Neuron (in vitro differentiated cells): ENCODE results near the gene IQCB1.
"Not testable (repeated sequence)": the region's sequence is repeated elsewhere in the genome, so short reads cannot be mapped to it uniquely, and the experiment has no call there.

Experiments
- H2AFZ ChIP-seq: one replicate; pipeline ENCODE4 v1.6.1; 2013; ENCODE audit warnings: low read depth, mild to moderate bottlenecking, inconsistent platforms, low read length, moderate library complexity
- H3K27me3 ChIP-seq: one replicate; pipeline ENCODE4 v1.6.1; 2013; ENCODE audit warnings: low read length; ENCODE audit not compliant: insufficient read depth
- H3K36me3 ChIP-seq: one replicate; pipeline ENCODE4 v1.6.1; 2013; ENCODE audit warnings: low read length; ENCODE audit not compliant: insufficient read depth
- H3K4me1 ChIP-seq: one replicate; pipeline ENCODE4 v1.6.1; 2013; ENCODE audit warnings: low read length; ENCODE audit not compliant: insufficient read depth
- H3K4me3 ChIP-seq: 2 replicates; pipeline ENCODE4 v1.5.1; 2013; ENCODE audit warnings: mild to moderate bottlenecking, low read length, moderate library complexity
- H3K9me3 ChIP-seq: one replicate; pipeline ENCODE4 v1.6.1; 2013; ENCODE audit warnings: low read length

Gene IQCB1

DNA sequence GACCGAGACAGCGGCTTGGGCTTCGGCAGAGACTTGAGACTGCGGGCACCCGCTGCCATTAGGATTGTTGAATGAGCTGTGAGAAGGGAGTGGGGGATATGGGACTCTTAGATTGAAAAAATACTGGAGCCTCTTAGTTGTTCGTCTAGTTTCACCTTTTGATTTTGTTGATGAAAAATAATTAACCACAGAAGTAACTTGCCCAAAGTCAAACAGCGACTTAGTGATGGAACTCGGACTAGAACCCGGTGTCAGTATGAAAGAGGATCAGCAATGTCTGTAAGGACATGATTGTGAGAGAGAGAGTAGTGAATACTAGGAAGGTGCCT, 84.8 kb downstream of the IQCB1 start:
- peak overlapping the region; percentile 22 for H2AFZ ChIP-seq
- H3K4me1 ChIP-seq = peaks cover 17% of the 10 kb centered on the region
- no peaks in the 10 kb centered on the region for H3K27me3 ChIP-seq

DNA sequence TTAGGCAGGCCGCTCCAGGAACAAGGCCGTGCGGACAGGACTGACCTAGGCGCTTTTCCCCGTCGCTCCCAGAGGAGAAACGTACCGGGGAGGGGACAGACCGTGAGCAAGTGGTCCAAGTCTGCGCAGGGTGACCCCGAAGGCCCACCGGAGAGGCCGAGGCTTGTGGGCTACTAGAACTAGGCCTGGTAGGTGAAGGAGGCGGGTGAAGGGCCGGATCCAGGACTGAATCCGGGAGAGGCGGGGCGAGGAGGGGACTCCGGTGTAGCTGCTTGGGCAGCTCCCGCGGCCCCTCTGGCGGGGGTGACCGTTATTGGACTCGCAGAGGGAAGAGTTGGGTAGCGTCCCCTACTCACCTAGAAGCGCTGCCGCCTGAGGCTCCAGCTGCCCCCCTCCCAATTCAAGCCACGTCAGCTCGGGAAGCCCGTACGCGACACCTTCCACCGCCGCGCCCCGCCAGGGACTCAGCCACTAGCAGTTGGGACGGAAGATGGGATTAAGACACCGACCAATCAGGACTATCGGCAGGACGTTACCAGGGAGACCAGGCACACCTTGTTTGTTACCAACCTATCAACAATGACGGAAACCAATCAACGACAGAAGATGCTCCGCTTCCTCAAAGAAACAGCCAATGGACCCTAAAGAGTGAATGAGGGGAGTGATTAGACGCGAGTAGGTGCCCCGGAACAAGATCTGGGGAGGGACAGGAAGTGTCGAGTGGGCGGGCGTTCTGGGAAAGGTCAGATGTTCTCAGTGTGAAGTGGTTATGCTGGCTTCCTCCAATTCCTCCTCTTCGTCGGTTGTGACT, 85.4 kb downstream of the IQCB1 start, which contains the start of gene GOLGB1:
Gene GOLGB1, minus strand, starts transcription at position 466 of the 811 bp plus-strand sequence. CDS start 18,770 bp downstream, outside the sequence.
- no peaks in the 10 kb centered on the region for H3K27me3 ChIP-seq
- H3K4me1 ChIP-seq = peaks cover 17% of the 10 kb centered on the region
- no peaks in the 10 kb centered on the region for H3K9me3 ChIP-seq
- H3K36me3 ChIP-seq = no peaks in the 10 kb centered on the region
- peak within 1 kb of the TSS; percentile 81 for H3K4me3 ChIP-seq
- peak within 1 kb of the TSS; percentile 22 for H2AFZ ChIP-seq

More for the DNA sequence above, 84.8 kb downstream of the IQCB1 start:
- Histone ChIP-seq H3K36me3 (no peaks in the 10 kb centered on the region), H3K4me3 (peak overlapping the region; percentile 81), H3K9me3 (no peaks in the 10 kb centered on the region)

DNA sequence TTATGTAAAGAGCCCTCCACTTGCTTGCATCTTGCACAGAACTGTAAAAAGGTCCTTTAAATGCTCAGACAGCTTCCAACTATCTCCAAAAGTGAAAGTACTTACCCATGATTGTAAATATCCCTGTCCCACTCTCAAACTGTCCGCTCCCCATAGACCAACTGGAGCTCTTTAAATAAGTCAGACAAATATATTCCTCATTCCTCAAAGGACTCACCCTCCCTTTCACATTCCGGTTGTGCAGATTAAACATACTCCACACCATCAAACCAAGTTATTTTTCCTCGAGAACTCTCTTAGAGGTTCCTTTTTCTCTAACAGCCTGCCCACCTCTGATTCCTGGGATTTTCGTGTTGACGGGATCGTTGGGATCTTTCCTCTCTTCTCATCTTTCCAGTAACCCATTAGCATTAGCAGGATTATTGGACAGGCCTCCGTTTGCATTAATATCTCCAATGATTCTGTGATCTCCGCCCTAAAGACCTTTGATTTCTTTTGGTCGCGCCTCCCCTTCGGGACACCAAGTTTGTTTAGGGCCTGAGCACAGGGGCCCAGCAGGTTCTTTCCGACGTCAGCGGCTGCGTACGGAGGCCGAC, 86.1 kb downstream of the IQCB1 start:
- no peaks in the 10 kb centered on the region for H3K27me3 ChIP-seq
- peak overlapping the region; percentile 81 for H3K4me3 ChIP-seq
- H2AFZ ChIP-seq = no peak overlapping the region
- no peaks in the 10 kb centered on the region for H3K9me3 ChIP-seq
- peaks cover 17% of the 10 kb centered on the region for H3K4me1 ChIP-seq
- H3K36me3 ChIP-seq = no peaks in the 10 kb centered on the region

DNA sequence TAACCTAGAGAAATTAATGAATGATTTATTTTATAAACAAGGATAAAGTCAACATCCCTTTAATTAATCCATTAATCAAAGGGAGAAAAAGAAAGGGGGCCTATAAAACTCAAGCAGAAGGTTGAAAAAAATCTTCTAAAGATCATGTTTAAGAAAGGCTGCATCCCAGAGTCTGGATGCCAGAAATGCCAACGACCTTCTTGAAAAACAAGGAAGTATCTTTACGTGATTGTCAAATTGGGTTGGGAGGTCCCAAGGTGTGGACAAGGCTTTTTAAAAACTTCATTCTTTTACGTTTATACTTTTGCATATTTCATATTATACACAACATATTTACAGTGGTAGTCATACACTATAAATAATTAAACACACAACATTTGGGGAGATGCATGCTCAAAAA, 86.9 kb downstream of the IQCB1 start:
- H3K36me3 ChIP-seq = no peaks in the 10 kb centered on the region
- H2AFZ ChIP-seq = no peak overlapping the region
- no peaks in the 10 kb centered on the region for H3K9me3 ChIP-seq
- peak overlapping the region; percentile 81 for H3K4me3 ChIP-seq
- H3K27me3 ChIP-seq = no peaks in the 10 kb centered on the region
- peaks cover 17% of the 10 kb centered on the region for H3K4me1 ChIP-seq

DNA sequence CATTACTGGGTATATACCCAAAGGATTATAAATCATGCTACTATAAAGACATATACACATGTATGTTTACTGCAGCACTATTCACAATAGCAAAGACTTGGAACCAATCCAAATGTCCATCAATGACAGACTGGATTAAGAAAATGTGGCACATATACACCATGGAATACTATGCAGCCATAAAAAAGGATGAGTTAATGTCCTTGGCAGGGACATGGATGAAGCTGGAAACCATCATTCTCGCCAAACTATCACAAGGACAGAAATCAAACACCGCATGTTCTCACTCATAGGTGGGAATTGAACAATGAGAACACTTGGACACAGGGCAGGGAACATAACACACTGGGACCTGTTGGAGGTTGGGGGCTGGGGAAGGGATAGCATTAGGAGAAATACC, 91.8 kb downstream of the IQCB1 start:
- not testable (repeated sequence) for H3K36me3 ChIP-seq, H2AFZ ChIP-seq, H3K27me3 ChIP-seq, H3K4me3 ChIP-seq, H3K4me1 ChIP-seq, H3K9me3 ChIP-seq

DNA sequence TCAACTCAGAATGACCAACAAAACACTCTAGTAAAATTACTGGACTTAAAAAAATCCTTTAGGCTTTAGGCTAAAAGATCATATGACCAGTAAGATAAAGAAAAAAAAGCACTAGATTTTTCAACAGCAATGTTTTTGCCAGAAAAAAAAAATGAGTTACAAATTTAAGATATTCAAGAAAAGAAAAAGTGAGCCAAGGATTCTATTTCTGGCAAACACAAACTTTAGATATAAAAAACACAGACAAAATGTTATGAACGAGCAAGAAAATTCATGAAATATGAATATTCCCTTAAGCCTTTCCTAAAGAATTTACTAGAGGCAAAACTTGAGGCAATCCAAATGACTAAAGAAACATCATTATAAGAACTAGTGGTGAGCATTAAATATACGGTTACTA, 94.0 kb downstream of the IQCB1 start:
- Histone ChIP-seq H3K4me1 (no peaks in the 10 kb centered on the region), H2AFZ (no peak overlapping the region), H3K27me3 (no peaks in the 10 kb centered on the region), H3K4me3 (no peak overlapping the region), H3K9me3 (no peaks in the 10 kb centered on the region), H3K36me3 (no peaks in the 10 kb centered on the region)

DNA sequence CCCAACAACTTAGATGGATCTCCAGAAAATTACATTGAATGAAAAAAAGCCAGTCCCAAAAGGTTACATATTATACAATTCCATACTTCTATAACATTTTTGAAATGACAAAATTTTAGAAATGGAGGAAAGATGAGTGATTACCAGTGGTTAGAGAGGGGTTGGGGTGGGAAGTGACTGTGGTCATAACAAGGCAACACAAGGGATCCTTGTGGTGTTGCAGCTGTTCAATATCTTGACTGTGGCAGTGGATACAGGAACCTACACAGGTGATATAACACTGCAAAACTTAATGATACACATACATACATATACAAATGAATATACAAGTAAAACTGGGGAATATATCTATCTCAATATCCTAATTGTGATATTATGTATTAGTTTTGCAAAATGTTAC, 95.0 kb downstream of the IQCB1 start:
- H2AFZ ChIP-seq = no peak overlapping the region
- H3K4me3 ChIP-seq = no peak overlapping the region
- no peaks in the 10 kb centered on the region for H3K36me3 ChIP-seq
- H3K9me3 ChIP-seq = no peaks in the 10 kb centered on the region
- H3K27me3 ChIP-seq = no peaks in the 10 kb centered on the region
- H3K4me1 ChIP-seq = no peaks in the 10 kb centered on the region

DNA sequence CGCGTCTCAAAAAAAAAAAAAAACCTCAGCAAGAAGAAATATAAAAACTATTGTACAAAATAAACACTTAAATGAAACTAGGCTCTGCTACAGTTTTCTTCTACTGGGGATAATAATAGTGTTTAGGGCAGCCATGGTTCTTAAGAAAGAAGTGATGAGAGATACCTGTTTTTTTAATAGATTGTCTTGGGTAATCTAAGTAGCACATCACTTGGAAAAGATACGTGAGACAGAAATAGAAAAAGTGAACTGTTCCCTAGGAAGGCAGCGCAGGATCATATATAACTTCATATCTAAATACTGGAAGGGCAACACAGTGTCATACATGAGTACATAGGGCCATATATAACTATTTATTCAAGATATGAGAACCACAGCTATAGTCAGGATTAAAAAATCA, 97.2 kb downstream of the IQCB1 start:
- Histone ChIP-seq H2AFZ (no peak overlapping the region), H3K9me3 (no peaks in the 10 kb centered on the region), H3K4me1 (no peaks in the 10 kb centered on the region), H3K27me3 (no peaks in the 10 kb centered on the region), H3K4me3 (no peak overlapping the region), H3K36me3 (no peaks in the 10 kb centered on the region)

DNA sequence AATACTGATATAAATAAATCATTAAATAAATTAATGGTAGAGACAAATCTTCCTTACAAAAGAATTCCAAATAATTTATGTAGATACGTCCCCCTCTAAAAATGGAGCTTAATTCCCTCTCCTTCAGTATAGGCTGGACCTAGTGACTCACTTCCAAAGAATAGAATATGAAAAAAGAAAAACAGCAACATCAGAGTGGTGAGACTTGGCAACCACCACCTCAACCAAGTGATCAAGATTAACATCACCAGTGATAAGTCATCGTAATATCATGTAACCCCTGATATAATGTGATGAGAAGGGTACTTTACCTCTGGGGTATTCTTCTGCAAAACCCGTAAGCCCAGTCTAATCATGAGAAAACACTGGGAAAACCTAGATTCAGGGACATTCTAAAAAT, 98.7 kb downstream of the IQCB1 start:
- Histone ChIP-seq H3K9me3 (no peaks in the 10 kb centered on the region), H3K4me1 (peaks cover 9% of the 10 kb centered on the region), H2AFZ (no peak overlapping the region), H3K36me3 (no peaks in the 10 kb centered on the region), H3K4me3 (no peak overlapping the region), H3K27me3 (no peaks in the 10 kb centered on the region)

DNA sequence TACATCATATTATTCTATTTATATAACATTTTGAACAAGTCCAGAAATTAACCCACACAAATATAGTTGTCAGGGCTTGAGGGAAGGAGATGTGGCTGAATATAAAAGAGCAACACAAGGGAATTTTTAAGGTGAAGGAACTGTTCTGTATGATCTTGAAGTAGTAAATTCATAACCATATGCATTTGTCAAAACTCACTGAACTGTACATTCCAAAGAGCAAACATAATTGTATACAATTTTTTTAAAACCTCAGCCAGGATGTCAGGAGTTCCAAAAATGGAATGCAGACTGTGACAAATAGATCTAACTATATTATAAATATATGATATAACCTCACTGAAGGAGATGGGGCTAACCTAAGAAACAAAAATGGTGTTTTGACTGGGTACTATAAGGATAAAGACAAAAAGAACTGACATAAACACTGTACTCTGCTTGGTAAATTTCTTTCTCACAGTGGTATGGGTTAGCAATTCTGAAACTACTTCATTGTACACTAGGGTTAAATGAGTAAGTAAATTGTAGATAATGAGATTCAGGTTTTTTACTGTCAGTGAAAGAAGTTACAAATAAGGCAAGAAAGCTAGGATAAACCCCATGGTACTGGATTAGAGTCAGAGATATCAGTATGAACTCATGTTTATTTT, 99.7 kb downstream of the IQCB1 start:
- H3K36me3 ChIP-seq = no peaks in the 10 kb centered on the region
- no peak overlapping the region for H3K4me3 ChIP-seq
- H3K9me3 ChIP-seq = no peaks in the 10 kb centered on the region
- H3K4me1 ChIP-seq = peaks cover 14% of the 10 kb centered on the region
- no peak overlapping the region for H2AFZ ChIP-seq
- no peaks in the 10 kb centered on the region for H3K27me3 ChIP-seq

DNA sequence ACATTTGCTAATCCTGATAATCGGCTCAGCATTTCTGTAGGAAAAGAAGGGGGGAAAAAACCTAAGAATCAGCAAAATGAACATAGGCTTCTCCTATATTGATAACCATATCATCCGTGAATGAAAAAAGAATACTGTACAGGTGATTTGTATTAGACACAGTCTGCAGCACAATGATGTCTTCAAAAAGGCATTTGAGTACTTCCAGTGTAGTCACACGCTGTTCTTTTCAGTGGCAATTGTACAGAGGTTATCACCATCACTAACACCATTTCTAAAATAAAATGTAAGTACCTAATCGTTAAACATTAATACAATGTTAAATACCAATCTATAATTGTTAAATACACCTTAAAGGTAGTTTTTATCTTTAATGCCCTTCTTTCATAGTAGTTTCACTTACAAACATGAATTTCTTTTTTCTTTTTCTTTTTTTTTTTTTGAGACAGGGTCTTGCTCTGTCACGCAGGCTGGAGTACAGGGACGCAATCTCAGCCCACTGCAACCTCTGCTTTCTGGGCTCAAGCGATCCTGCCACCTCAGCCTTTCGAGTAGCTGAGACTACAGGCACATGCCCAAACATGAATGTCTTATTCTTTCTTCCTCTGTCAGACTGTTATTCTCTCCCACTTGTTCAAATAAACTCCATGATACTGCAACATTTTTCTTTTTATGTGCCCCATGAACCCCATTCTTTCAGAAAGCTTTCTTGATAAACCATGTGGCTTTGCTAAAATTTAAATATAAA, 103.7 kb downstream of the IQCB1 start:
- Histone ChIP-seq H3K9me3 (no peaks in the 10 kb centered on the region), H2AFZ (no peak overlapping the region), H3K27me3 (no peaks in the 10 kb centered on the region), H3K4me3 (no peak overlapping the region), H3K4me1 (peaks cover 14% of the 10 kb centered on the region), H3K36me3 (peaks cover 26% of the 10 kb centered on the region)

DNA sequence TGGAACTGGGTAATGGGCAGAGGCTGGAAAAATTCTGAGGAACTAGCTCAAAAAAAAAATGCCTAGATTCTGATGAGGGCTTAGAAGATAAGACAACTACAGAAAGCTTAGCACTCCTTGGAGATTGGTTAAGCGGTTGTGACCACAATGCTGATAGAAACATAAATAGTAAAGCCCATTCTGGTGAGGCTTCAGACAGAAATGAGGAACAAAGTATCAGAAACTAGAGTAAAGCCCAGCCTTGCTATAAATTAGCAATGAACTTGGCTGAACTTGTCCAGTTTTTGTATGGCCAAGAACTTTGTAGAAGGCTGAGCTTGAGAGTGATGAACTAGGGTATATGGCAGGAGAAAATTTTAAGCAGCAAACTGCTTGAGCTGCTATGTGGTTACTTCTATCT, 110.7 kb downstream of the IQCB1 start:
- Histone ChIP-seq H2AFZ (no peak overlapping the region), H3K36me3 (peaks cover 87% of the 10 kb centered on the region)

DNA sequence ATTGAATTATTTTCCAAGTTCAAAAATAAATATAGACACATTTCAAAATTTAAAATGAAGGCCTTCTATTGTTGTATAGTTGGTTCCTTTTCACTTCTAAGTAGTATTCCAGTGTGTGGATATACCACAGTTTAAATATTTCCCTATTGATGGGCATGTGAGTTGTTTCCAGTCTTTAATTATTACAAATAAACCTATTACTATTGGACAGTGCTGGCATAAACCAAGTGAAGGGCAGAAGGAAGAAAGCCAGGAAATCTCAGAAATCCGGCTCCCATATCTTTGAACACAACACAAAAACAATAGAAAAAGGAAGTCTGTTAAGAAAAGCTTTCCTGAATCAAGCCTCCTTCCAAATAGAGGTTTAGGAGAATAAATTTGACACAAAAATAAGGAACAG, 111.4 kb downstream of the IQCB1 start:
- Histone ChIP-seq H3K27me3 (no peaks in the 10 kb centered on the region), H3K36me3 (peaks cover 87% of the 10 kb centered on the region), H2AFZ (no peak overlapping the region), H3K4me1 (no peaks in the 10 kb centered on the region), H3K4me3 (no peak overlapping the region), H3K9me3 (peaks cover 14% of the 10 kb centered on the region)

More for the DNA sequence above, 110.7 kb downstream of the IQCB1 start:
- peaks cover 14% of the 10 kb centered on the region for H3K9me3 ChIP-seq
- no peak overlapping the region for H3K4me3 ChIP-seq
- no peaks in the 10 kb centered on the region for H3K4me1 ChIP-seq
- H3K27me3 ChIP-seq = no peaks in the 10 kb centered on the region
